NB4 (cell line): ENCODE results near the gene DLL1.

Experiments used
- DNase-seq: peaks from one replicate; pipeline ENCODE4 v3.0.0; 2010; ENCODE audit warnings: low read depth
- H3K4me3 ChIP-seq: one replicate; pipeline ENCODE4 v1.5.1; 2011; ENCODE audit warnings: mild to moderate bottlenecking, low read depth, low read length, moderate library complexity
- MYC ChIP-seq: IDR thresholded peaks from 2 replicates; pipeline ENCODE4 v1.6.1; 2011; ENCODE audit warnings: low read depth, low read length
- POLR2A ChIP-seq: IDR thresholded peaks from 2 replicates; pipeline ENCODE4 v1.6.1; 2011; ENCODE audit warnings: mild to moderate bottlenecking; ENCODE audit not compliant: insufficient read length; ENCODE audit errors: extremely low read depth
- TF ChIP-seq, protein P1 (sequence below): IDR thresholded peaks from one replicate; pipeline ENCODE4 v1.5.1; 2012; ENCODE audit warnings: low read depth, low read length
- TF ChIP-seq, protein P2 (sequence below): IDR thresholded peaks from 2 replicates; pipeline ENCODE4 v1.6.1; 2011; ENCODE audit warnings: low read depth, low read length

Gene DLL1

DNA sequence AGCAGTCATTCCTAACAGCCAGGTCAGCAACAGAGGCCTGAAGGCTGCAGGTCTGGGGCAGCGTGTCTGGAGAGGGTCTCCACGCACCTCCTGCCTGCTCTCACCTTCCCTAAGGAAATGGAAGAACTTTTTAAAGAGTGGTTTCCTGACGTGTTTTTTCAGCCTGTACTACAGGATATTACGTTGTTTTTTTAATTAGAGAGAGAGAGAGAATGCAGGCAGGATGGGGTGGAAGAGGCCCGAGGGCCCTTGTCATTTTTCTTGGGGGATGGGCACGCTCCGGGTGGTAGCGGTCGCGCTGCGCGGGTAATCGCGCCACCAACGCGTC, 2.1 kb downstream of the DLL1 start:
- DNase-seq, result no peak

DNA sequence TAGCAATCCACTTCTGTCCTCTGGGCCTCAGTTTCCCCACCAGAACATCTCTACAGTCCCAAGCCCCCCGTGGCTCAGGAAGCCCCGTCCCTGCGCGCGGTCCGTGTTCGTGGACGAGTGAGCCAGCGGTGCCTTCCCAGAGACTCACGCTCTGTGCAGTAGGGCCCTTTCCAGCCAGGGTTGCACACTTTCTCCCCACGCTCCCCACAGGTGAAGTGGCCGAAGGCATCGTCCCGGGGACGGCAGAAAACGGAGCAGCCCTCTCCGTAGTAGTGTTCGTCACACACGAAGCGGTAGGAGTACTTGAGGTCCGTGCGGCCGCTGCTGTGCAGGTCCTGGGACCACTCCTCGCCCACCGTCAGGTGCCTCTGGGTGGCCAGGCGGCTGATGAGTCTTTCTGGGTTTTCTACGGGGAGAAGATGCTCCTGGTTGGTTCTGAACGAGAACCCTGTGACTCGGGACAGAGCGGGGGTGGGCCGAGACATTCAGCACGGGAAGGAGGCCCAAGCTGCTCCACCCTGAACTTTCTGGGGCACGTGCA, 2.7 kb downstream of the DLL1 start:
- DNase-seq, result no peak
- no peak for TF ChIP-seq POLR2A
- TF ChIP-seq, protein P1, sequence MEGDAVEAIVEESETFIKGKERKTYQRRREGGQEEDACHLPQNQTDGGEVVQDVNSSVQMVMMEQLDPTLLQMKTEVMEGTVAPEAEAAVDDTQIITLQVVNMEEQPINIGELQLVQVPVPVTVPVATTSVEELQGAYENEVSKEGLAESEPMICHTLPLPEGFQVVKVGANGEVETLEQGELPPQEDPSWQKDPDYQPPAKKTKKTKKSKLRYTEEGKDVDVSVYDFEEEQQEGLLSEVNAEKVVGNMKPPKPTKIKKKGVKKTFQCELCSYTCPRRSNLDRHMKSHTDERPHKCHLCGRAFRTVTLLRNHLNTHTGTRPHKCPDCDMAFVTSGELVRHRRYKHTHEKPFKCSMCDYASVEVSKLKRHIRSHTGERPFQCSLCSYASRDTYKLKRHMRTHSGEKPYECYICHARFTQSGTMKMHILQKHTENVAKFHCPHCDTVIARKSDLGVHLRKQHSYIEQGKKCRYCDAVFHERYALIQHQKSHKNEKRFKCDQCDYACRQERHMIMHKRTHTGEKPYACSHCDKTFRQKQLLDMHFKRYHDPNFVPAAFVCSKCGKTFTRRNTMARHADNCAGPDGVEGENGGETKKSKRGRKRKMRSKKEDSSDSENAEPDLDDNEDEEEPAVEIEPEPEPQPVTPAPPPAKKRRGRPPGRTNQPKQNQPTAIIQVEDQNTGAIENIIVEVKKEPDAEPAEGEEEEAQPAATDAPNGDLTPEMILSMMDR, result no peak
- TF ChIP-seq, protein P2, sequence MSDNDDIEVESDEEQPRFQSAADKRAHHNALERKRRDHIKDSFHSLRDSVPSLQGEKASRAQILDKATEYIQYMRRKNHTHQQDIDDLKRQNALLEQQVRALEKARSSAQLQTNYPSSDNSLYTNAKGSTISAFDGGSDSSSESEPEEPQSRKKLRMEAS, result no peak
- no peak overlapping the region for H3K4me3 ChIP-seq

More for the DNA sequence above, 2.1 kb downstream of the DLL1 start:
- TF ChIP-seq, protein P2, result no peak
- TF ChIP-seq POLR2A, result no peak
- TF ChIP-seq, protein P1, result no peak
- H3K4me3 ChIP-seq, result no peak overlapping the region

DNA sequence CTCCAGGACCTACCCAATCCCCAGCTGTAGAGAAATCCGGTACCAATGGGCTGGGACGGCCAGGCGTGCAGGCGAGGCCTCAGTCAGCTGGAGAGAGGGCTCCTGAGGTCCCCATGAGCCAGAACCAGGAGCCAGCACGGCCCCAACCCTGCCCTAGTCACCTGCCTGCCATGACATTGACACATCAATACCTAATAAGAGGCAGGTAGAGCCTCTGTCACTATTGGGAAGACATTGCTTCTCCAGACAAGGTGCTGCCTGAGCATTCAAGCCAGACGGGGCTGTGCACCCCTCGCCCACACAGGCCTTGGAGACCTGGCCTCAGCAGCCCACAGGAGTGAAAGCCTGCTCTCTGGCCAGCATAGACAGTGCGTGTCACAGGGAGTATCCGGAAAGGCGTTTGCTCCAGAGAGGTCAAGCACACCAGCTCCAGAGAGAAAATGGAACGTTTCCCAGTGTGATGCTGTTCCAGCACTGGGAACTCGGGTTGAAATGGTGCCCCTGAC, 3.5 kb downstream of the DLL1 start:
- DNase-seq, result no peak
- TF ChIP-seq, protein P1, result no peak
- TF ChIP-seq, protein P2, result no peak
- TF ChIP-seq POLR2A (no peak), MYC (no peak)
- no peak overlapping the region for H3K4me3 ChIP-seq

DNA sequence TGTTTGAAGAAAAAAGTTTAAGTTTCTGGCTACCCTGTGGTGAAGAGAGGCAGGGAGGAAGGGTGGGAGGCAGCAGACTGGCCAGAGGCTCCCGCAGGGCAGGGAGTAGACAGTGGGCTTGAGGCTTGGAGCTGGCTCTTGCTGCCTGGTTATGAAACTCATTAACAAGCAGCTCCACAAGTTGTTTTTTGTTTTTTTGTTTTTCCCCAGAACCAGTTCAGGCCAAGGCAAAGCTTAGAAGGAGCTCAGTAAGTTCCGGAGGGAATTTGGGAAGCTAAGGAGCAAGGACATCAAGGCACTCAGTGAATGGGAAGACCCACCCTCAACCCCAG, 4.0 kb downstream of the DLL1 start:
- peak; percentile 67 for DNase-seq
- H3K4me3 ChIP-seq, result no peak overlapping the region
- TF ChIP-seq, protein P1, result no peak
- TF ChIP-seq POLR2A (no peak), MYC (no peak)
- TF ChIP-seq, protein P2, result no peak

DNA sequence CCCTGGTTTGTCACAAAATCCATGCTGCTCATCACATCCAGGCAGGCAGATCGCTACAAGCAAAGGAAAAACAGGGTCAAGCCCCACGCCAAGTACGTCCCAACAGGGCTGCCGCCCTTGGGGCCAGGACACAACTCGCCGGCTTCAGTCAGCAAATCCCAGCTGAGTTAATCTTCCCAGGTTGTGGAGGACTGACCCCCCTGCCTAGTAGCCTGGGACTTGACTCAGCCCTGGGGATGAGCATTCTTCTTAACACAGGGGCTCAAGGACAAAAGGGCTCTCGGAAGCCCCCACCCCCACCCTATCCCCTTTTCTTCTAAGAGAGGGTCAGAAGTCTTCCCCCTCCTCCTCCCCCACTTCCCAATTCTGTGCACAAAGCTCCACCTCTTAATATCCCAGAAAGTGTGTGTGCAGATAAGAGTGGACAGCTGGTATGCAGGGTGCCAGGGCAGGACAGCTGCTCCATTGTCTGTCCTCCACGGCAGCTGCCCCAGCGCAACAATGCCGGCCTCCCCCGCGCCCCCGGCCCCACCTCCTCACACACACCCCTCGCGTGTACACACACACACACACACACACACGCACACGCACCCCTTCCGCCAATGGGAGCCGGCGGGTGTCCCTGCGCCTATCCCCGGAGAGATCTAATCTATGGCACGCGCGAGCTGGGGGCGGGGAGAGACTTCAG, 4.5 kb downstream of the DLL1 start:
- no peak overlapping the region for H3K4me3 ChIP-seq
- DNase-seq, result no peak
- TF ChIP-seq, protein P1, result no peak
- TF ChIP-seq POLR2A (no peak), MYC (no peak)
- TF ChIP-seq, protein P2, result no peak

DNA sequence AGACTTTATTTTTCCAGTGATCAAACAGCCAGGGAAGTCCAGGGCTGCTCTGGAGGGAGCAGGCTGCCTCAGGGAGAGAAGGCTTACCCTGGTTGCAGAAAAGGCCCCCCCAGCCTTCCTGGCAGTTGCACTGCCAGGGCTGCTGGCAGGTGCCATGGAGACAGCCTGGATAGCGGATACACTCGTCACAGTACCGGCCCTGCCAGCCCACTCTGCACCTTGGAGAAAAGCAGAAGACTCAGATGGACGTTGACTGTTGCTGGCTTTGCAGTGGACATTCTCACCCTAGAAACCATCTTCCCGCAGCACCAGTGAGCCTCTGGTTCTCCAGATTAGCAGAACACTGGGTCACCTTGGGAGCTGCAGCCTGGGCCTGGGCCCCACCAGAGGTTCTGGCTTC, 5.4 kb downstream of the DLL1 start:
- no peak overlapping the region for H3K4me3 ChIP-seq
- TF ChIP-seq MYC, result no peak
- no peak for TF ChIP-seq POLR2A
- TF ChIP-seq, protein P1, result no peak
- TF ChIP-seq, protein P2, result no peak
- no peak for DNase-seq
